IMR-90 (cell line): ENCODE results near the gene PPP1R12B. TPM values are rescaled to one million over a fixed set of nuclear protein-coding genes. Genes with fewer than 3 reads are reported as not detected.
"Not testable (repeated sequence)": the region's sequence is repeated elsewhere in the genome, so short reads cannot be mapped to it uniquely, and the experiment has no call there.

Experiments used
- ATAC-seq: fragments of 200-7000 bp; cut with Tn5 transposase; 2 replicates; pipeline ENCODE4 v1.9.1; 2020; ENCODE audit warnings: low read depth, mild to moderate bottlenecking, moderate library complexity
- BruUV-seq: library from RNA; stranded (reverse); fragments of 400-500 nt; replicated peaks from 2 replicates; lab custom pipeline; 2021; lab: Mats Ljungman, UMichigan
- CTCF ChIA-PET: fragments of 300-600 bp; formaldehyde crosslinking; extraction: SDS; loops from one replicate; lab custom pipeline; 2021; ENCODE audit warnings: antibody characterized with exemption; lab: Yijun Ruan, JAX
- POLR2A ChIA-PET: fragments of 300-600 bp; sonication (Branson Sonifier 250); formaldehyde crosslinking; loops from one replicate; lab custom pipeline; 2022; ENCODE audit warnings: antibody characterized with exemption; ENCODE audit not compliant: unreplicated experiment; lab: Charles Lee
- DNase-seq: peaks from one replicate; pipeline ENCODE4 v3.0.0; 2013
- H2AFZ ChIP-seq: replicated peaks from 2 replicates; pipeline ENCODE3; 2013; ENCODE audit warnings: low read length, mild to moderate bottlenecking; ENCODE audit not compliant: poor library complexity
- H2AK5ac ChIP-seq: 2 replicates; pipeline ENCODE4 v1.6.1; 2013; ENCODE audit warnings: low read depth, low read length, inconsistent platforms
- H2AK9ac ChIP-seq: replicated peaks from 2 replicates; pipeline ENCODE3; 2013; ENCODE audit warnings: mild to moderate bottlenecking, low read depth, low read length, moderate library complexity; ENCODE audit not compliant: poor library complexity
- H2BK120ac ChIP-seq: 2 replicates; pipeline ENCODE4 v1.6.1; 2013; ENCODE audit warnings: low read depth, low read length, inconsistent platforms
- H2BK15ac ChIP-seq: 3 replicates; pipeline ENCODE4 v1.6.1; 2013; ENCODE audit warnings: low read depth, low read length, inconsistent platforms
- H2BK20ac ChIP-seq: 2 replicates; pipeline ENCODE4 v1.6.1; 2013; ENCODE audit warnings: low read depth, mild to moderate bottlenecking, inconsistent platforms, low read length, moderate library complexity
- H2BK5ac ChIP-seq: 2 replicates; pipeline ENCODE4 v1.6.1; 2013; ENCODE audit warnings: mild to moderate bottlenecking, low read depth, low read length, inconsistent platforms; ENCODE audit not compliant: poor library complexity, severe bottlenecking
- H3K14ac ChIP-seq: replicated peaks from 2 replicates; pipeline ENCODE4 v1.6.1; 2013; ENCODE audit warnings: low read depth, low read length, inconsistent platforms
- H3K18ac ChIP-seq: 2 replicates; pipeline ENCODE4 v1.6.1; 2013; ENCODE audit warnings: low read depth, low read length, control low read depth
- H3K23ac ChIP-seq: 2 replicates; pipeline ENCODE4 v1.6.1; 2013; ENCODE audit warnings: low read depth, low read length, inconsistent platforms
- H3K27ac ChIP-seq: 2 replicates; pipeline ENCODE4 v1.5.1; 2013; ENCODE audit warnings: mild to moderate bottlenecking, control low read depth, low read length; ENCODE audit not compliant: insufficient read depth
- H3K27me3 ChIP-seq: 2 replicates; pipeline ENCODE4 v1.6.1; 2013; ENCODE audit warnings: low read length; ENCODE audit not compliant: control insufficient read depth, insufficient read depth
- H3K36me3 ChIP-seq: 2 replicates; pipeline ENCODE4 v1.6.1; 2013; ENCODE audit warnings: low read length, mixed read lengths; ENCODE audit not compliant: control insufficient read depth, insufficient read depth
- H3K4ac ChIP-seq: 2 replicates; pipeline ENCODE4 v1.6.1; 2013; ENCODE audit warnings: low read depth, low read length, inconsistent platforms
- H3K4me1 ChIP-seq: 2 replicates; pipeline ENCODE4 v1.6.1; 2013; ENCODE audit warnings: low read length, mixed read lengths; ENCODE audit not compliant: control insufficient read depth, insufficient read depth
- H3K4me2 ChIP-seq: 2 replicates; pipeline ENCODE4 v1.6.1; 2013; ENCODE audit warnings: low read depth, mild to moderate bottlenecking, control low read depth, low read length, moderate library complexity
- H3K4me3 ChIP-seq: 2 replicates; pipeline ENCODE4 v1.5.1; 2013; ENCODE audit warnings: low read depth, mild to moderate bottlenecking, control low read depth, low read length, moderate library complexity; ENCODE audit not compliant: insufficient read depth
- H3K56ac ChIP-seq: 2 replicates; pipeline ENCODE4 v1.6.1; 2013; ENCODE audit warnings: low read length, inconsistent platforms; ENCODE audit not compliant: insufficient read depth; ENCODE audit errors: extremely low read depth
- H3K79me1 ChIP-seq, 2 experiments: 2 replicates each; pipeline ENCODE4 v1.6.1; 2013; ENCODE audit warnings: low read length in 2 of 2, inconsistent platforms in 1 of 2, low read depth in 1 of 2
- H3K9ac ChIP-seq: 2 replicates; pipeline ENCODE4 v1.6.1; 2013; ENCODE audit warnings: low read depth, low read length, control low read depth
- H3K9me1 ChIP-seq: 2 replicates; pipeline ENCODE4 v1.6.1; 2013; ENCODE audit warnings: low read length, inconsistent platforms; ENCODE audit not compliant: insufficient read depth
- H3K9me3 ChIP-seq: 2 replicates; pipeline ENCODE4 v1.6.1; 2013; ENCODE audit warnings: low read length; ENCODE audit not compliant: control insufficient read depth, insufficient read depth
- H4K20me1 ChIP-seq: 2 replicates; pipeline ENCODE4 v1.6.1; 2013; ENCODE audit warnings: low read length, inconsistent platforms; ENCODE audit not compliant: insufficient read depth
- H4K5ac ChIP-seq: 2 replicates; pipeline ENCODE4 v1.6.1; 2013; ENCODE audit warnings: mild to moderate bottlenecking, low read depth, low read length, control low read depth
- H4K8ac ChIP-seq, 2 experiments: 2 replicates each; pipeline ENCODE4 v1.6.1; 2013; ENCODE audit warnings: low read depth in 2 of 2, low read length in 2 of 2, control low read depth in 1 of 2, inconsistent platforms in 1 of 2
- H4K91ac ChIP-seq: 2 replicates; pipeline ENCODE4 v1.6.1; 2013; ENCODE audit warnings: low read depth, low read length, inconsistent platforms; ENCODE audit not compliant: insufficient read depth
- FOS ChIP-seq: fragments of 150-350 bp; IDR thresholded peaks from 2 replicates; pipeline ENCODE4 v1.6.1; 2016; ENCODE audit warnings: low read depth, low read length
- MAFK ChIP-seq: IDR thresholded peaks from 2 replicates; pipeline ENCODE4 v1.6.1; 2012; ENCODE audit warnings: low read depth, low read length, improper control_type of control experiment
- dilution Hi-C: fragments of 300-500 bp; cut with HindIII; formaldehyde crosslinking; loops from one replicate; pipeline ENCODE4 v1.14.3; 2018; ENCODE audit warnings: low sequenced_read_pairs; ENCODE audit not compliant: unreplicated experiment
- in situ Hi-C: fragments of 300-500 bp; cut with MboI; formaldehyde crosslinking; loops from 3 replicates; pipeline ENCODE4 v1.14.3; 2019; ENCODE audit warnings: low sequenced_read_pairs, inconsistent platforms, mixed read lengths
- intact Hi-C: fragments of 100-400 bp; cut with micrococcal nuclease; formaldehyde crosslinking; loops from 2 replicates; pipeline ENCODE4 v1.10.0; 2022
- polyA plus RNA-seq, 3 experiments: library from polyadenylated mRNA; depleted of rRNA; stranded (reverse); fragments of >200 nt; gene quantifications; 2 replicates each; pipeline ENCODE4 v1.2.3, GENCODE V29; 2012; ENCODE audit warnings: low replicate concordance in 1 of 3
- total RNA-seq: library from RNA; depleted of rRNA; stranded (reverse); fragments of >200 nt; gene quantifications from 2 replicates; pipeline ENCODE4 v1.2.3, GENCODE V29; 2012

The PPP1R12B gene
- total and polyA plus RNA-seq, 2 of the 4 experiments (the other 2 are of a cell fraction): 8.5 to 12.0 TPM

DNA sequence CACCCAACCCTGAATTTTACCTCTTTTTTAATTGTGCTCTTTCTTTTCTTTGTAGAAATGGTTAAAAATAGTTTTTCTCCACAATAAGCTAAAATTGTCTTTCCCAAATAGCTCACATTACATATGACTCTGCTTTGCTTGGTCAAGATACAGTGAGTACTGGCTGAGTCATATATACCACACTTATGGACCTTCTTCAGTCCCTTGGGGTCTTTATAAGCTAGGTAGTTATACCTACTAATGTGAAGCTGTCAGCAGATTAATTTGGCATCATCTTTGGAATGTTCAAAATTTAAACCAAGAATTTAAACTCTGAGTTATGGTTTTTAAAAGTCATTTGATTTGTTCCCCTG is 111.6 kb downstream of the PPP1R12B start:
- H3K9ac ChIP-seq, H3K9me1 ChIP-seq, H2AK5ac ChIP-seq, H4K5ac ChIP-seq, H4K8ac ChIP-seq, H3K4me3 ChIP-seq, H2BK15ac ChIP-seq, H2AK9ac ChIP-seq, CTCF ChIA-PET, POLR2A ChIA-PET, H3K23ac ChIP-seq, BruUV-seq, H3K56ac ChIP-seq, H3K4me2 ChIP-seq, H2BK120ac ChIP-seq, in situ Hi-C loops, H3K79me1 ChIP-seq, H3K9me3 ChIP-seq, H3K4ac ChIP-seq, H4K20me1 ChIP-seq, H3K14ac ChIP-seq, H2AFZ ChIP-seq, H3K18ac ChIP-seq, H3K36me3 ChIP-seq, H3K27ac ChIP-seq, dilution Hi-C loops, H3K4me1 ChIP-seq, H4K91ac ChIP-seq, H3K27me3 ChIP-seq, H2BK20ac ChIP-seq: not testable (repeated sequence)
- DNase-seq: peak; percentile 86
- H2BK5ac ChIP-seq: peak overlapping the region; percentile 65
- peak; percentile 47; the same call in 1 of the 2 replicates for TF ChIP-seq FOS
- TF ChIP-seq MAFK: peak; percentile 18; the same call in 1 of the 2 replicates
- intact Hi-C loops: loop anchor here (5.0 kb wide), 1 partner anchor 537 kb away; no protein-coding TSS in a partner anchor
- peak; percentile 64 for ATAC-seq
